ENCODE results near the gene PAX3. TPM values are rescaled to one million over a fixed set of nuclear protein-coding genes. Genes with fewer than 3 reads are reported as not detected.

PAX3 gene
- total RNA-seq: not detected

DNA sequence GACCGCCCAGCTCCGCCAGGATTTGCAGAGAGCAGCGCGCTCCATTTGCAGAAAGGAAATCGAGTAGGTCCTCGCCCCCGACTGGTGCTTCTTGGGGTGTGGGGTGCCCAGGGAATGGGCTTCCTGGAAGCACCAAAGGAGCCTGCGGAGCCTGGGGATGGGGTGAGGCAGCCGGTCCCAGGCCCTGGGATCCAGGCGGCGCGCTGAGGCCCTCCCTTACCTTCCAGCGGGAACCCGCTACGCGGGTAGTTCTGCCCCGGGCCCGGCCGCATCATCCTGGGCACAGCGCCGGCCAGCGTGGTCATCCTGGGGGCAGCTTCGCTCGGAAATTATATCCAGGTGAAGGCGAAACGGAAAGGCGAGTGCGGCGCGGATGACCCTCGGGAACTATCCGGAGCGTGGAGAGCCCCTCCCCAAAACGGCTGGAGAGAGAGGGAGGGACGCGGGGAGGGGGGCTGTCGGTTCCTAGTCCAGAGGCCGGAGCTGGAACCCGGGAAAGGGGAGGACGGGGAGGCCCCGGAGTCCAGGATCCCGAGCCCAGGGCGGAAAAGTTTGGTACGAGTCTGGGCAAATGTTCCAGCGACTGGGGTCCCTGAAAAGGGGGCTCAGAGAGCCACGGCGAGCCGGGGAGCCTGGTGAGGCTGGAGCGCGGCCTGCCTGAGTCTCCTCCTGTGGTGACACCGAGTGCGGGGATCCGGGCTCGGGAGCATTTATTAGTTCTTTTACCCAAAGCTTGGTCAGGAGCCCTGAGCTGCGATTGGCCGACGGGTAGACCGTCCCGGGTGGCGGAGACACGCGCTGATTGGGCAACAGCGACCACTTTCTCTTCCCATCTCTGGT, at the start of gene PAX3:
PAX3 (minus strand) TSS at position 688 of the 840 bp plus-strand sequence; CDS start at position 305, 383 bp downstream.
- no peak within 1 kb of the TSS for H3K27ac ChIP-seq
- peaks cover 53% of the 10 kb centered on the region for H3K4me1 ChIP-seq
- no peak for TF ChIP-seq POLR2AphosphoS5 (IDR thresholded peaks at IDR 0.05; ENCODE audit: insufficient read depth in 1 of 2, low read depth in 1 of 2)
- TF ChIP-seq, protein P1, sequence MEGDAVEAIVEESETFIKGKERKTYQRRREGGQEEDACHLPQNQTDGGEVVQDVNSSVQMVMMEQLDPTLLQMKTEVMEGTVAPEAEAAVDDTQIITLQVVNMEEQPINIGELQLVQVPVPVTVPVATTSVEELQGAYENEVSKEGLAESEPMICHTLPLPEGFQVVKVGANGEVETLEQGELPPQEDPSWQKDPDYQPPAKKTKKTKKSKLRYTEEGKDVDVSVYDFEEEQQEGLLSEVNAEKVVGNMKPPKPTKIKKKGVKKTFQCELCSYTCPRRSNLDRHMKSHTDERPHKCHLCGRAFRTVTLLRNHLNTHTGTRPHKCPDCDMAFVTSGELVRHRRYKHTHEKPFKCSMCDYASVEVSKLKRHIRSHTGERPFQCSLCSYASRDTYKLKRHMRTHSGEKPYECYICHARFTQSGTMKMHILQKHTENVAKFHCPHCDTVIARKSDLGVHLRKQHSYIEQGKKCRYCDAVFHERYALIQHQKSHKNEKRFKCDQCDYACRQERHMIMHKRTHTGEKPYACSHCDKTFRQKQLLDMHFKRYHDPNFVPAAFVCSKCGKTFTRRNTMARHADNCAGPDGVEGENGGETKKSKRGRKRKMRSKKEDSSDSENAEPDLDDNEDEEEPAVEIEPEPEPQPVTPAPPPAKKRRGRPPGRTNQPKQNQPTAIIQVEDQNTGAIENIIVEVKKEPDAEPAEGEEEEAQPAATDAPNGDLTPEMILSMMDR (IDR thresholded peaks at IDR 0.05): no peak
- no peak for TF ChIP-seq POLR2A (IDR thresholded peaks at IDR 0.05)
- H3K9me3 ChIP-seq: no peaks in the 10 kb centered on the region
- H3K27me3 ChIP-seq: peaks cover 65% of the 10 kb centered on the region
- peak within 1 kb of the TSS; percentile 1 to 3 for H3K4me3 ChIP-seq
- intact Hi-C loops (cut with DNase I): no loop called here
- no peak for DNase-seq (ENCODE audit: extremely low spot score in 2 of 2)
- no peaks in the 10 kb centered on the region for H3K36me3 ChIP-seq

DNA sequence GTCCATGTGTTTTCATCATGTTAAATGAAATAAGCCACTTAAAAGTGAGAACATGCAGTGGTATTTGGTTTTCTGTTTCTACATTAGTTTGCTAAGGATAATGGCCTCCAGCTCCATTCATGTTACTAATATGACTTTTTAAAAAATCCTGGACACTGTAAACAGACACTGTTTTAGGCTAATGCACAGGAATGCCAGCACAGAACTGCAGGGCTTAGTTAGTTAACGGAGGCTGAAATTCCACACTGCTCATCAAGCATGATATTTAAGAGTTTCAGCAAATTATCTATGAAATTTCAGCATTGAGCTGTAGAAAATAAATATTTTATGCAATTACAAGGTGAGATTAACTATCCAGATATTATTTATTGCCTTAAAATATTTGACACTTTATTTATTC, 42.5 kb upstream of the PAX3 start:
- no peak overlapping the region for H3K4me3 ChIP-seq
- no peaks in the 10 kb centered on the region for H3K27me3 ChIP-seq
- TF ChIP-seq, protein P1 (IDR thresholded peaks at IDR 0.05): no peak
- TF ChIP-seq POLR2AphosphoS5 (IDR thresholded peaks at IDR 0.05; ENCODE audit: insufficient read depth in 1 of 2, low read depth in 1 of 2) (no peak), POLR2A (IDR thresholded peaks at IDR 0.05) (no peak)
- no peaks in the 10 kb centered on the region for H3K36me3 ChIP-seq
- intact Hi-C loops (cut with DNase I): no loop called here
- H3K27ac ChIP-seq: no peak overlapping the region
- no peaks in the 10 kb centered on the region for H3K9me3 ChIP-seq
- H3K4me1 ChIP-seq: no peaks in the 10 kb centered on the region
- DNase-seq (ENCODE audit: extremely low spot score in 2 of 2): no peak

DNA sequence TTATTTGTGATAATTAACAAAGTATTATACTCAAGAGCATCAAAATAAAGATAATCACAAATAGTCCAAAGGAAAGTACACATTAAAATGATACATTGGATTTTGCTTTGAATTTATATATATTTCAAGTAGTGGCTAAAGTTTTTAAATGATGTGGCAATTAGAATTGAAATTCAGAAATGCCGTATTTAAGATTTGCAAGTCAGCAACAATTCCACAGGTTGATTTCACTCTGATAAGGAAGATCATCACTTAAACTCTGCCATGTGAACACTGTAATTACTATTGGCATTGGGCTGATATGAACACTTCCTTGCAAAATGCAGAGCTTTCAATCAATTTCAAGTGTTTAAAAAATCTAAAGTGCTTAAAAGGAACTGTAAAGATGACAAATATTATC, 39.6 kb upstream of the PAX3 start:
- Histone ChIP-seq H3K27me3 (no peaks in the 10 kb centered on the region), H3K36me3 (no peaks in the 10 kb centered on the region), H3K27ac (no peak overlapping the region), H3K4me1 (no peaks in the 10 kb centered on the region), H3K9me3 (no peaks in the 10 kb centered on the region), H3K4me3 (no peak overlapping the region)
- intact Hi-C loops (cut with DNase I): no loop called here
- TF ChIP-seq, protein P1 (IDR thresholded peaks at IDR 0.05): no peak
- DNase-seq (ENCODE audit: extremely low spot score in 2 of 2): no peak

DNA sequence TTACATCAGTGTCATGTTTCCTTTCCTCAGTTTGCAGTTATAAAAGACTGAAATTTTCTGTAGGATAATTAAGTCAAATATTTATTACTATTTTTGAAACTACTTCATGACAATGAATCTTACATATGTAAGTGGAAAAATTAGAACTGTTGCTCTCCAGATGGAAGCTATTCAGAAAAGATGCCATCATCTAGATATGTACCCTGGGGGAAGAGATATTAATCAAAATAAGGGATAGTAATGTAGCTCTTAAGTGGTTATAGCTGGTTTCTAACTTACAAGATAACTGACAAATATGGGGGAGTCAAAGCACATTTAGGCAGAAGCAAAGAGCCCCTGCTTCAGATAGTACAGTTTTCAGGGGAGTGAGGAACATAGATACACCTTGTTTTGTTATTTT, 38.1 kb upstream of the PAX3 start:
- Histone ChIP-seq H3K4me3 (no peak overlapping the region), H3K27me3 (no peaks in the 10 kb centered on the region), H3K4me1 (no peaks in the 10 kb centered on the region), H3K27ac (no peak overlapping the region), H3K36me3 (no peaks in the 10 kb centered on the region), H3K9me3 (no peaks in the 10 kb centered on the region)
- no peak for DNase-seq (ENCODE audit: extremely low spot score in 2 of 2)
- intact Hi-C loops (cut with DNase I): no loop called here
- TF ChIP-seq POLR2A (IDR thresholded peaks at IDR 0.05) (no peak), POLR2AphosphoS5 (IDR thresholded peaks at IDR 0.05; ENCODE audit: insufficient read depth in 1 of 2, low read depth in 1 of 2) (no peak)
- TF ChIP-seq, protein P1 (IDR thresholded peaks at IDR 0.05): no peak

DNA sequence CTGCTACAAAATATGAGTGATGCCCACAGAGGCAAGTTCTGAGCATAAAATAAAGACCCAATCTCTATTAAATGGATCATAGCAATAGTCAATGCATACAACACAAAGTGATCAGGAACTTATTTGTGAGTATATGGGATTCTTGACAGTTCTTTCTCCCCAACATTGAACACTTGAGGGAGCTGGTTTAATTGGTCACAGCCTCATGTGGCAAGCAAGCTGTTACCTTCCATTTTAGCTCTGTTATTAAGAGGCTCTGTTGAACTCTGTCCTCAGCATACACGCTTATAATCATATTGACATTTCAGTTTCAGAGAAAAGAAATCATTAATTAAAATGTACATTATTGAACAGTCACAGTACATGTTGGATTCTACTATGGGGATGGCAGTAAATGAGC, 37.6 kb upstream of the PAX3 start:
- intact Hi-C loops (cut with DNase I): no loop called here
- Histone ChIP-seq H3K9me3 (no peaks in the 10 kb centered on the region), H3K27me3 (no peaks in the 10 kb centered on the region), H3K4me1 (no peaks in the 10 kb centered on the region), H3K27ac (no peak overlapping the region), H3K36me3 (no peaks in the 10 kb centered on the region), H3K4me3 (no peak overlapping the region)
- no peak for TF ChIP-seq POLR2A (IDR thresholded peaks at IDR 0.05)
- TF ChIP-seq POLR2AphosphoS5 (IDR thresholded peaks at IDR 0.05; ENCODE audit: insufficient read depth in 1 of 2, low read depth in 1 of 2): no peak
- TF ChIP-seq, protein P1 (IDR thresholded peaks at IDR 0.05): no peak
- DNase-seq (ENCODE audit: extremely low spot score in 2 of 2): no peak

All from vagina (tissue), 2 donors.